HAP-1 (cell line): ENCODE measurements around the gene PCDHGC3.

Experiments
- DNase-seq, 2 experiments: peaks; one replicate each; pipeline ENCODE4 v3.0.0-alpha.2; 2016 to 2020; ENCODE audit warnings: low spot score in 2 of 2
- H3K27me3 ChIP-seq: fragments of 250-450 bp; sonication (Bioruptor Pico); 2 replicates; pipeline ENCODE4 v1.5.1; 2020; ENCODE audit warnings: low read depth, mild to moderate bottlenecking, moderate library complexity
- H3K36me3 ChIP-seq: fragments of 250-450 bp; sonication (Bioruptor Pico); replicated peaks from 2 replicates; pipeline ENCODE4 v1.5.1; 2020; ENCODE audit warnings: mild to moderate bottlenecking
- H3K4me1 ChIP-seq: fragments of 250-450 bp; sonication (Bioruptor Pico); 2 replicates; pipeline ENCODE4 v1.5.1; 2020; ENCODE audit warnings: mild to moderate bottlenecking
- H3K4me3 ChIP-seq: fragments of 250-450 bp; sonication (Bioruptor Pico); 2 replicates; pipeline ENCODE4 v1.5.1; 2020; ENCODE audit warnings: mild to moderate bottlenecking, moderate library complexity
- H3K9me3 ChIP-seq: fragments of 250-450 bp; sonication (Bioruptor Pico); 2 replicates; pipeline ENCODE4 v1.5.1; 2020; ENCODE audit warnings: mild to moderate bottlenecking, moderate library complexity
- in situ Hi-C: fragments of 300-500 bp; cut with MboI; formaldehyde crosslinking; loops from 3 replicates; pipeline ENCODE4 v1.14.3; 2020; ENCODE audit warnings: low sequenced_read_pairs, inconsistent platforms, mixed read lengths

PCDHGC3 gene

DNA sequence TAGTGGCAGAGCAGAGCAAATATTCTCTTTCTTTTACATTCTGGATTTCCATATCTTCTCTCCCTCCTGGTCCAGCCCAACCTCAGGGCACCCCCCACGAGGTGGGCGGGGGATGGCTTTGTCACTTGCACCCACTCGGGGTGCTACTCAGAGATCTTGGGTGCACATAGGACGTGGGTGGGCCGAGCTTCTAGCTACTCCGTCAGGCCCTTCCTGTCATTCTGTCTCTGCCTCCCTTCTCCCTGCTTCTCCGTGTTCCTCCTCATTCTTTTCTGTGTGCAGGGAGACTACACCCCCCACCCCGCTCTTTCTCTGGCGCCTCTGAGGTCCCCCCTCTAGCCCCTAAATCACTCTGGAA, 32.7 kb downstream of the PCDHGC3 start:
- H3K36me3 ChIP-seq, result no peaks in the 10 kb centered on the region
- H3K9me3 ChIP-seq, result no peaks in the 10 kb centered on the region
- peaks cover 3% of the 10 kb centered on the region; the same call in 1 of the 2 replicates for H3K4me1 ChIP-seq
- in situ Hi-C loops, result no loop called here
- no peak for DNase-seq
- no peaks in the 10 kb centered on the region for H3K27me3 ChIP-seq
- no peak overlapping the region for H3K4me3 ChIP-seq

DNA sequence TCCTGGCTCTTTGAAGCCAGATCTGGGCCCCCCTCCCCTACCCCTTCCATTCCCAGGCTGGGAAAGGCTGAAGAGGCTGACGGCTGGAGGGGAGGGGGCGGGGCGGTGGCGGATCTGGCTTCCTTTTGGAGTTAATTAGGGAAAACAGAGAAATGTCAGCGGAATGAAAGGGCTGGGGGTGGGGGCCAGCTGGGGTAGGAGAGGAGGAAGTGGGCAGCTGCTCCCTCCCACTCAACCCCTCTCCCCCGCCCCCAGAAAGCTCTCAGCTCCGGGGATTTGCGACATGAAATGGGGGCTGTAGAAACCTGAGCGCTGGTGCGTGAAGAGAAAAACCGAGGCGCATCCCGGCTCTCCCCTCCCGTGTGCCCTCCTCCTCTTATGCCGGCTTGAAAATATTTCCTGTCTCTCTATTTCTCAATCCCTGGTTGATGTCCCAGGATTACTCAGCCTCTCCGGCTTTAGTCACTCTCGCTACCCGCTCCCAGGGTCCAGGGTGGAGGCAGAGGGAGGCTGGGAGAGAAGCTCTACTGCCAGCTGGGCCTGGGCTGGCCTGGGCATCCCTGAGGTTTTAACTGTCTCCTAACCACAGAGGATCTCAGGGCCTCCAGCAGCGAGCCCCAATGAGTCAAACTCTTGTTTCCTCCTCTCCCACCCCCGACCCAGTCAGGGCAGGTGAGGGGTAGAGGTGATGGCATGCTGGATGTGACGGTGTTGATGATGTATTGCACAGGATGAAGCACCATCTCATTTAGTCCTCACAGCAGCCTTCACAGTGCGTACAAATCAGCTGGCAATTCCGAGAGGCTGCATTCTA, 33.2 kb downstream of the PCDHGC3 start:
- Histone ChIP-seq H3K4me1 (peaks cover 3% of the 10 kb centered on the region; the same call in 1 of the 2 replicates), H3K27me3 (no peaks in the 10 kb centered on the region), H3K4me3 (no peak overlapping the region), H3K9me3 (no peaks in the 10 kb centered on the region), H3K36me3 (no peaks in the 10 kb centered on the region)
- in situ Hi-C loops, result no loop called here
- DNase-seq, result peak in 1 of 2 experiments; percentile 52

- H3K27me3 ChIP-seq, result no peaks in the 10 kb centered on the region
- in situ Hi-C loops, result no loop called here
- H3K9me3 ChIP-seq, result no peaks in the 10 kb centered on the region
- H3K4me1 ChIP-seq, result peaks cover 3% of the 10 kb centered on the region; the same call in 1 of the 2 replicates
- no peak for DNase-seq
- peaks cover 3% of the 10 kb centered on the region; the same call in 1 of the 2 replicates for H3K36me3 ChIP-seq
- H3K4me3 ChIP-seq, result no peak overlapping the region
Observed at GRCh38 chr5:141510160-141510559, 34.4 kb downstream of the PCDHGC3 start.

GRCh38 chr5:141510850-141511601, 35.3 kb downstream of the PCDHGC3 start:
- Histone ChIP-seq H3K4me1 (peaks cover 3% of the 10 kb centered on the region; the same call in 1 of the 2 replicates), H3K9me3 (no peaks in the 10 kb centered on the region), H3K36me3 (peaks cover 9% of the 10 kb centered on the region; the same call in 1 of the 2 replicates), H3K4me3 (no peak overlapping the region), H3K27me3 (no peaks in the 10 kb centered on the region)
- in situ Hi-C loops, result no loop called here
- no peak for DNase-seq

- Histone ChIP-seq H3K27me3 (no peaks in the 10 kb centered on the region), H3K4me3 (no peak overlapping the region), H3K36me3 (peaks cover 17% of the 10 kb centered on the region), H3K4me1 (peaks cover 3% of the 10 kb centered on the region; the same call in 1 of the 2 replicates), H3K9me3 (no peaks in the 10 kb centered on the region)
- DNase-seq, result no peak
- in situ Hi-C loops, result no loop called here
Observed at GRCh38 chr5:141511771-141512325, 36.1 kb downstream of the PCDHGC3 start.

DNA sequence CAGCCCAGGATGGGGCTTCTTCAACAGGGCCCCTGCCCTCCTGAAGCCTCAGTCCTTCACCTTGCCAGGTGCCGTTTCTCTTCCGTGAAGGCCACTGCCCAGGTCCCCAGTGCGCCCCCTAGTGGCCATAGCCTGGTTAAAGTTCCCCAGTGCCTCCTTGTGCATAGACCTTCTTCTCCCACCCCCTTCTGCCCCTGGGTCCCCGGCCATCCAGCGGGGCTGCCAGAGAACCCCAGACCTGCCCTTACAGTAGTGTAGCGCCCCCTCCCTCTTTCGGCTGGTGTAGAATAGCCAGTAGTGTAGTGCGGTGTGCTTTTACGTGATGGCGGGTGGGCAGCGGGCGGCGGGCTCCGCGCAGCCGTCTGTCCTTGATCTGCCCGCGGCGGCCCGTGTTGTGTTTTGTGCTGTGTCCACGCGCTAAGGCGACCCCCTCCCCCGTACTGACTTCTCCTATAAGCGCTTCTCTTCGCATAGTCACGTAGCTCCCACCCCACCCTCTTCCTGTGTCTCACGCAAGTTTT, 36.7 kb downstream of the PCDHGC3 start:
- Histone ChIP-seq H3K4me3 (no peak overlapping the region), H3K36me3 (peaks cover 23% of the 10 kb centered on the region), H3K4me1 (peaks cover 3% of the 10 kb centered on the region; the same call in 1 of the 2 replicates), H3K9me3 (no peaks in the 10 kb centered on the region), H3K27me3 (no peaks in the 10 kb centered on the region)
- peak in 1 of 2 experiments; percentile 87 for DNase-seq
- in situ Hi-C loops, result no loop called here

- Histone ChIP-seq H3K4me1 (peaks cover 3% of the 10 kb centered on the region; the same call in 1 of the 2 replicates), H3K36me3 (peaks cover 28% of the 10 kb centered on the region), H3K27me3 (no peaks in the 10 kb centered on the region), H3K4me3 (no peak overlapping the region), H3K9me3 (no peaks in the 10 kb centered on the region)
- no peak for DNase-seq
- in situ Hi-C loops, result no loop called here
Observed at GRCh38 chr5:141512911-141513626, 37.3 kb downstream of the PCDHGC3 start.

DNA sequence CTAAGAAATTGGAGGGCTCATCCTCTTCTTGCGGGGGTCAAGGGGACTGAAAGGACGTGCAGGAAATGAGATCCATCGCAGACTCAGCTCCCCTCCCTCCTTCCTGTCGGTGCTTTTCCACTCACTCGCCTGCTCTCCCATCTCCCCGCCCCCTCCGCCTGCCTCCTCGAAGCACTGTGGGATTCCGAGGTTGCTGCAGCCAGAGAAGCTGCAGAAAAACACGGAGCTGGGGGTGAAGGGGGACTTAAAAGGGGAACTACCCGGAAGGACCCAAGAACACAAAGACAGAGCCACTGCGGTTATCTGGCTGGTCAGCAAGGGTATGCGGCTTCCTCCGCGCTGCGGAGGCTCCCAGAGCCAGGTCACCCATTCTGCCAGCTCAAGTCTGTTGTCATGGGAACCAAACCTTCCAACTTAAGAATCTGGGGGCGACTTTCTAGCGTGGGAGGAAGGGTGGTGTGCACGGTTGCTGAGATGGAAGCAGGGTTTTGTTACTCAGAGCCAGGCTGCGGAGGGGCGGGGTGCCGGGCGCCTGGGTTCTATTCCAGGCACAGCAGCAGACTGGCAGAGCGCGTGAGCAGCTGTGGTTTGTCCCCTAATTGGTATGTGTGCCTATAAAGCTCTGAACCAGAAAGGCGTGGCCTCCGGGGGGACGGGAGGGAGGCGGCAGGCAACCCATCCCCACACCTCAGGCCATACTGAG, 38.0 kb downstream of the PCDHGC3 start:
- in situ Hi-C loops, result no loop called here
- no peak for DNase-seq
- H3K27me3 ChIP-seq, result no peaks in the 10 kb centered on the region
- no peak overlapping the region for H3K4me3 ChIP-seq
- H3K4me1 ChIP-seq, result peaks cover 3% of the 10 kb centered on the region; the same call in 1 of the 2 replicates
- H3K36me3 ChIP-seq, result peaks cover 28% of the 10 kb centered on the region
- H3K9me3 ChIP-seq, result no peaks in the 10 kb centered on the region

GRCh38 chr5:141514330-141515133, 38.8 kb downstream of the PCDHGC3 start:
- no peaks in the 10 kb centered on the region for H3K27me3 ChIP-seq
- in situ Hi-C loops, result no loop called here
- no peak for DNase-seq
- no peaks in the 10 kb centered on the region for H3K4me1 ChIP-seq
- H3K4me3 ChIP-seq, result no peak overlapping the region
- peaks cover 34% of the 10 kb centered on the region for H3K36me3 ChIP-seq
- no peaks in the 10 kb centered on the region for H3K9me3 ChIP-seq

GRCh38 chr5:141515141-141515540, 39.4 kb downstream of the PCDHGC3 start:
- no peak for DNase-seq
- Histone ChIP-seq H3K9me3 (no peaks in the 10 kb centered on the region), H3K27me3 (no peaks in the 10 kb centered on the region), H3K36me3 (peaks cover 40% of the 10 kb centered on the region), H3K4me1 (no peaks in the 10 kb centered on the region; the same call in 1 of the 2 replicates), H3K4me3 (no peak overlapping the region)
- in situ Hi-C loops, result no loop called here

DNA sequence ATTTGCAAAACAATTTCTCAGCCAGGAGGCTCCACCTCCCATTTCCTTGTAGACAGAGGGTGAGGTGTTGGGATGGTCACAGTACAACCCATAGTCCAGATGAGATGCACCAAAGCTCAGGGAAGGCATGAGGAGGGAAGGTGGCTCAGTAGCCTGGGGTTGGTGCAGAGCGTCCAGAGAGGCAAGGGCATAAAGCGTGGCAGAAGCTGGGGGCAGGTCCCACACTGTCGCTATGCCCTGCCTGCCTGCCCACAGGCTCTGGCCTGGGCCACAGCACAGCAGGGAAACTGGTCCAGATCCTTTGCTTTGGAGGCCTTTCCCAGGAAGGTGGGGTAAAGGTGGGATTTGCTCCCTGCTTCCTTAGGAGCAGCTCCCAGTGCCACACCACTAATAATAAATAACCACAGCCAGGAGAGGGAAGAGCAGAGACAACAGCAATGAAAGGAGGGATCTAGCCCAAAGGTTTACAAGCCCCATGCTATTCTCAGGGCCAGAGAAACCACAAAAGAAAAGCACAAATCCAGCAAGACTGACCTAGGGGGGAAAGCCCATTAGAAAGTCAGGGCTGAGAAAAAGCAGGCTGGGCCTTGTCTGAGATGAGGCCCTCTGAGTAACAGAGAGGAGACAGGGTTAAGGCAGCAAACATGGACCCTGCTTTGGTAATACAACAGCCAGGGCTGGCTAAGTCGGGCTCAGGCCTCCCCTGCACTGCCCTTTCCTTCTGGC, 40.3 kb downstream of the PCDHGC3 start:
- in situ Hi-C loops, result no loop called here
- no peak overlapping the region for H3K4me3 ChIP-seq
- no peak for DNase-seq
- H3K4me1 ChIP-seq, result peaks cover 6% of the 10 kb centered on the region
- peaks cover 49% of the 10 kb centered on the region for H3K36me3 ChIP-seq
- no peaks in the 10 kb centered on the region for H3K27me3 ChIP-seq
- no peaks in the 10 kb centered on the region for H3K9me3 ChIP-seq

DNA sequence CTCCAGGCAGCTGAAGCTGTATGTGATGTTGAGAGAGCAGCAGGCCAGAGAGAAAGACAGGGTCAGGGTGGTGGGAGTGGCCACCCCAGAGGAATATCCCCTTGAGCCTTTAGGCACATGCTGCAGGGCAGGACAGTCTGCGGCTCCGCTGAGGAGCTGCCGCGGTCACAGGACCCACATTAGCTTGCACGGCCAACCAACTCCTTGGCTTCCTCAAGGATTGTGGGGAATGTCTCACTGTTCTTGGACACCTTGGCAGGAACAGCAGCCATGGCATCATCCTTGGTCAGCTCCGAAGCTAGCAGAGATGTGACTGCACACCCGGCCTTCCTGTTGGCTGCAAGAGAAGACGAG, 40.9 kb downstream of the PCDHGC3 start:
- H3K4me1 ChIP-seq, result peaks cover 10% of the 10 kb centered on the region
- peaks cover 50% of the 10 kb centered on the region for H3K36me3 ChIP-seq
- DNase-seq, result no peak
- no peaks in the 10 kb centered on the region for H3K9me3 ChIP-seq
- no peaks in the 10 kb centered on the region for H3K27me3 ChIP-seq
- in situ Hi-C loops, result no loop called here
- H3K4me3 ChIP-seq, result no peak overlapping the region
